Left colon (tissue), 2 donors: Measurements from ENCODE around the gene RUFY2. TPM values are rescaled to one million over a fixed set of nuclear protein-coding genes. Genes with fewer than 3 reads are reported as not detected.
"Not testable (repeated sequence)": the region's sequence is repeated elsewhere in the genome, so short reads cannot be mapped to it uniquely, and the experiment has no call there.

Experiments used
- ATAC-seq: fragments of 200-7000 bp; cut with Tn5 transposase; one replicate; pipeline ENCODE4 v1.9.1; 2020; ENCODE audit warnings: mild to moderate bottlenecking, moderate library complexity
- DNase-seq, 2 donors: peaks; one replicate each; pipeline ENCODE4 v3.0.0-alpha.2; 2020
- intact Hi-C, 2 donors: fragments of 100-400 bp; cut with DNase I in 1 of 2; cut with micrococcal nuclease in 1 of 2; formaldehyde crosslinking; loops; one replicate each; pipeline versions ENCODE4 v1.11.2 to v1.14.0; 2022; cut with DNase I, micrococcal nuclease
- total RNA-seq, 2 donors: library from RNA; stranded (reverse); fragmentation: NEBNext Ultra II Directional; extraction: Animal tissue kit (Norgen Biotek cat#: 25700); gene quantifications; one replicate each; pipeline ENCODE4 v1.2.1, GENCODE V29; 2021
- donor health status: DM: no; HTN: no; CAD: no.
- donor health status: DM: yes; HTN: yes; CAD: no.

Gene RUFY2
- total RNA-seq, 2 donors from 2014 or later, result 21.1 to 22.7 TPM

- peak; percentile 83 for ATAC-seq
- peak; percentile 98 to 99 for DNase-seq
- intact Hi-C loops, result no loop called here
Observed at GRCh38 chr10:68331455-68332258, 75.4 kb downstream of the RUFY2 start, which contains the start of gene HNRNPH3. HNRNPH3 (plus strand) TSS chr10:68332064; CDS start chr10:68337222, 5,158 bp downstream.

GRCh38 chr10:68330852-68331454 lies 76.1 kb downstream of the RUFY2 start:
- DNase-seq (peak; percentile 42 to 45), ATAC-seq (no peak)
- intact Hi-C loops, result no loop called here

- DNase-seq, result no peak
- no peak for ATAC-seq
- intact Hi-C loops, result no loop called here
Observed at GRCh38 chr10:68329506-68329861, 77.6 kb downstream of the RUFY2 start.

GRCh38 chr10:68327889-68328786 lies 78.9 kb downstream of the RUFY2 start:
- no peak for DNase-seq
- intact Hi-C loops, result no loop called here
- ATAC-seq, result no peak

GRCh38 chr10:68324396-68324795 lies 82.7 kb downstream of the RUFY2 start:
- DNase-seq, intact Hi-C loops, ATAC-seq: not testable (repeated sequence)

GRCh38 chr10:68318331-68319059 lies 88.6 kb downstream of the RUFY2 start:
- intact Hi-C loops, result no loop called here
- ATAC-seq (peak; percentile 86), DNase-seq (peak; percentile 19 to 57)

- ATAC-seq (peak; percentile 58), DNase-seq (peak; percentile 58 to 63)
- intact Hi-C loops, result no loop called here
Observed at GRCh38 chr10:68315582-68315981, 91.5 kb downstream of the RUFY2 start.

- ATAC-seq, result peak; percentile 35
- DNase-seq, intact Hi-C loops: not testable (repeated sequence)
Observed at GRCh38 chr10:68314930-68315329, 92.1 kb downstream of the RUFY2 start.

- ATAC-seq (no peak), DNase-seq (no peak)
- intact Hi-C loops, result no loop called here
Observed at GRCh38 chr10:68310531-68310930, 96.5 kb downstream of the RUFY2 start.

- intact Hi-C loops, result no loop called here
- ATAC-seq, result no peak
Observed at GRCh38 chr10:68305854-68306253, 101.2 kb downstream of the RUFY2 start.

GRCh38 chr10:68303849-68304412 lies 103.1 kb downstream of the RUFY2 start:
- ATAC-seq, result peak; percentile 72
- peak; percentile 64 for DNase-seq
- intact Hi-C loops, result loop anchor here in 1 of 2 donors (5.0 kb wide), 1 partner anchor 92 kb away; no protein-coding TSS in a partner anchor

More at GRCh38 chr10:68305854-68306253, 101.2 kb downstream of the RUFY2 start:
- DNase-seq, result no peak

GRCh38 chr10:68302871-68303270 lies 104.2 kb downstream of the RUFY2 start:
- ATAC-seq, result no peak
- intact Hi-C loops, result loop anchor here in 1 of 2 donors (5.0 kb wide), 1 partner anchor 91 kb away; no protein-coding TSS in a partner anchor

GRCh38 chr10:68302503-68302823 lies 104.6 kb downstream of the RUFY2 start:
- intact Hi-C loops, result loop anchor here in 1 of 2 donors (5.0 kb wide), 1 partner anchor 90 kb away; no protein-coding TSS in a partner anchor
- ATAC-seq (no peak), DNase-seq (no peak)

More at GRCh38 chr10:68302871-68303270, 104.2 kb downstream of the RUFY2 start:
- no peak for DNase-seq

- intact Hi-C loops, result loop anchor here in 1 of 2 donors (5.0 kb wide), 1 partner anchor 90 kb away; no protein-coding TSS in a partner anchor
Observed at GRCh38 chr10:68301790-68302502, 105.1 kb downstream of the RUFY2 start.

GRCh38 chr10:68301301-68301700 lies 105.8 kb downstream of the RUFY2 start:
- intact Hi-C loops, result loop anchor here in 1 of 2 donors (5.0 kb wide), 1 partner anchor 89 kb away; no protein-coding TSS in a partner anchor
- no peak for DNase-seq
- ATAC-seq, result no peak

More at GRCh38 chr10:68301790-68302502, 105.1 kb downstream of the RUFY2 start:
- ATAC-seq (peak; percentile 58), DNase-seq (no peak)

- ATAC-seq, result no peak
- intact Hi-C loops, result no loop called here
- no peak for DNase-seq
Observed at GRCh38 chr10:68296843-68297663, 110.0 kb downstream of the RUFY2 start.
